HG03097 (cell line): ENCODE results near the gene MECR.
A peak's percentile ranks its signal among the peaks of the same experiment; 100 is the strongest.

Experiments
- ATAC-seq: cut with Tn5 transposase; IDR thresholded peaks from one replicate; pipeline ENCODE4 v1.9.1; 2021; ENCODE audit not compliant: unreplicated experiment, low FRiP score

Gene MECR

GRCh38 chr1:29209173-29209572 lies 21.6 kb downstream of the MECR start:
- ATAC-seq: no peak

GRCh38 chr1:29208442-29208841 lies 22.3 kb downstream of the MECR start:
- ATAC-seq: no peak

GRCh38 chr1:29202584-29203340 lies 28.0 kb downstream of the MECR start:
- ATAC-seq: peak; percentile 70

GRCh38 chr1:29202053-29202452 lies 28.7 kb downstream of the MECR start:
- ATAC-seq: no peak

GRCh38 chr1:29201595-29202051 lies 29.1 kb downstream of the MECR start:
- ATAC-seq: no peak

GRCh38 chr1:29200906-29201594 lies 29.7 kb downstream of the MECR start:
- no peak for ATAC-seq

- no peak for ATAC-seq
Observed at GRCh38 chr1:29197993-29198392, 32.7 kb downstream of the MECR start.

GRCh38 chr1:29197590-29197924 lies 33.2 kb downstream of the MECR start:
- ATAC-seq: no peak

GRCh38 chr1:29196863-29197589 lies 33.7 kb downstream of the MECR start:
- ATAC-seq: no peak

GRCh38 chr1:29195881-29196291 lies 34.8 kb downstream of the MECR start:
- ATAC-seq: no peak

GRCh38 chr1:29193879-29194455 lies 36.8 kb downstream of the MECR start:
- ATAC-seq: no peak

- ATAC-seq: no peak
Observed at GRCh38 chr1:29190718-29191117, 40.0 kb downstream of the MECR start.

- no peak for ATAC-seq
Observed at GRCh38 chr1:29186707-29187106, 44.0 kb downstream of the MECR start.

GRCh38 chr1:29186252-29186651 lies 44.5 kb downstream of the MECR start:
- ATAC-seq: no peak

- ATAC-seq: no peak
Observed at GRCh38 chr1:29183287-29183686, 47.4 kb downstream of the MECR start.

- peak; percentile 90 for ATAC-seq
Observed at GRCh38 chr1:29181413-29182225, 49.1 kb downstream of the MECR start, which contains the start of gene SRSF4. Gene SRSF4, minus strand, starts transcription at chr1:29181900. Its CDS starts 148 bp downstream, at chr1:29181752.

- ATAC-seq: no peak
Observed at GRCh38 chr1:29180497-29181412, 50.0 kb downstream of the MECR start.

- no peak for ATAC-seq
Observed at GRCh38 chr1:29179641-29180184, 51.0 kb downstream of the MECR start.
